ENCODE measurements around the gene FAM98A.

FAM98A gene

DNA sequence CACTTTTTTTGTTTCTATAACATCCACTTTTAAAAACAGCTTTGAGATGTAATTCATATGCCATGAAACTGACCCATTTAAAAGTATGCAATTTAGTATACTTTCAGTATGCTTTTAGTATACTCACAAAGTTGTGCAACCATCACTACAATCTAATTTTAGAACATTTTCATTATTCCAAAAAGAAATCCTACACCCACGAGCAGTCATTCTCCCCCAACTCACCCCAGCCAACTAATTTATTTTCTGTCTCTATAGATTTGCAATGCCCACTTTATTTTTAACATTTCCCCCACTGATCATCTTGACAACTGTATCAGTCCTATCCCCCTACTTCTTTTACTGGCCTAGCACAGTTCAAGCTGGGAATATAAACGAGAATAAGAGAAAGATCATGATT lies 39.1 kb downstream of the FAM98A start:
- DNase-seq (ENCODE audit: extremely low read depth, low read depth), result no peak
- TF ChIP-seq CTCF (IDR thresholded peaks at IDR 0.05; ENCODE audit: low read depth, low read length), result no peak

DNA sequence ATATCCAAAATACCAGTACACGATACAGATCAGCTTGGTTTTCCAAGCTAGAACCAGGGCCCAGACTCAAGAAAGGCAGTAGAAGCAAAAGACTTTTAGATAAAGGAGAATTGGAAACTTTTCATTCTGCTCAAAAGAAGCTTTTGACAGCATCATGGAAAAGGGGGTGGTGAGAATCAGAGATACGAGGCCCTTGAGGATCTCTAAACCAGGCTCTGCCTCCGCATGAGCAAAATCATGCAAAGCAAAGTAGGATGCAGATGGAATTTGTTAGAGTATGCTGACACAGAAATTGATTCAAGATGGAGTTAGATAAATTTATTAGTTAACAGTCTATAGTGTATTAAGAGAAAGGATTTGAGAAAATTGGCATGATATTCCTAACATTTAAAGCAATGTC lies 39.8 kb downstream of the FAM98A start:
- TF ChIP-seq CTCF (IDR thresholded peaks at IDR 0.05; ENCODE audit: low read depth, low read length), result no peak
- DNase-seq (ENCODE audit: extremely low read depth, low read depth), result no peak

- no peak for TF ChIP-seq CTCF (IDR thresholded peaks at IDR 0.05; ENCODE audit: low read depth, low read length)
- DNase-seq (ENCODE audit: extremely low read depth, low read depth), result no peak
Measured at GRCh38 chr2:33555681-33556080, 43.4 kb downstream of the FAM98A start.

DNA sequence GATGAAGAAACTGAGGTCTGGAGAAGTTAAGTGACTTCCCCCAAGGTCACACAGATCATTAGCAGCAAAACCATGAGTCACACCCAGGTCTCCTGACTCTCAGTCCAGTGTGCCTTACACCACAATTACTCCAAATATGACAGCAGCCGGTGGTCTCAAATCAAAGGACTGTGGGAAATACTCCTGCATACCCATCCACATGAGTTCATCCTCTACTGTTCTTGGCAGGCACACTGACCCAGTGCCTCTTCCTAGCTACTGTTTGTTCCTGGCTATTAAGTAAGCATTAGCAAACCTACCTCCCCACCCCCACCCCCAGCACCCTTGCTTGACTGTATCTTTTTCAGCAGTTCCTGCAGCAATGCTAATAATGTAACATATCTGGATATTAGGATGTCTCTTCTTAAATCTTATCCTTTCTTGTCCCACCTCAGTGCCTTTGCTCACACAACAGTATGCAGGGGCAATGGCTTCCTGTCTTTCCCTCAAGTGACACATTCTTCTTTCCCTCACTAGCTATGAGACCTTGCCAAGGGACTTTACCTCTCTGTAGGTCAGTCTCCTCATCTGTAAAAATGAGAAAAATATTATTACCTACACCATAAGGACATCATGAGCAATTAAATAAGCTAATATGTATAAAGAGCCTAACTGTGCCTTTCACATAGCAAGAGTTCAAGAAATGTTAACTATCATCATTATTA lies 46.2 kb downstream of the FAM98A start:
- no peak for DNase-seq (ENCODE audit: extremely low read depth, low read depth)
- no peak for TF ChIP-seq CTCF (IDR thresholded peaks at IDR 0.05; ENCODE audit: low read depth, low read length)

GRCh38 chr2:33550206-33550605 lies 48.9 kb downstream of the FAM98A start:
- TF ChIP-seq CTCF (IDR thresholded peaks at IDR 0.05; ENCODE audit: low read depth, low read length), result no peak
- DNase-seq (ENCODE audit: extremely low read depth, low read depth), result no peak

- TF ChIP-seq CTCF (IDR thresholded peaks at IDR 0.05; ENCODE audit: low read depth, low read length), result no peak
- DNase-seq (ENCODE audit: extremely low read depth, low read depth), result no peak
Measured at GRCh38 chr2:33541243-33541642, 57.9 kb downstream of the FAM98A start.

DNA sequence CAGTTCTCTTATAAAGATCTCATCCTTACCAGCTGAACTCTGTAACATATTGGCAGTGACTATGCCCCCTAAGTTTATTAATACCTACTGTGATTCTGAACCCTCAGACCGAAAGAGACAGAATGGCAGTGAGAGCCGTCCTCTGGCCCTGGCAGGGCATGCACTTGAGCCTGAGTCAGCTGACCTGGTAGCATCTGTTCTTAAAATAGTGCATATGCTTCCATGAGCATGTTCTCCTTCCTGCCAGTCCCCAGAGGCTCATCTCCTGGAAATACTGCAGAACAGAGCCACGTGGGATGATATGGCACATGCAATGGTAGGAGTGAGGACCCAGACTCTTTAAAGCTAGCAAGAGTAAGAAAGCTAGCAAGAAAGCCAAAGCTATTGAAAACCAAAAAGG lies 63.7 kb downstream of the FAM98A start:
- no peak for TF ChIP-seq CTCF (IDR thresholded peaks at IDR 0.05; ENCODE audit: low read depth, low read length)

More for the DNA sequence above, 63.7 kb downstream of the FAM98A start:
- DNase-seq (ENCODE audit: extremely low read depth, low read depth), result no peak

All from AG09319 (cell line).